Stimulated activated CD8-positive, alpha-beta memory T cell treated with anti-CD3 and anti-CD28 coated beads, Interleukin-15, amount 100 ng/mL, for 1 hour (primary cell): ENCODE data around the gene ACTR1A.
A peak's percentile ranks its signal among the peaks of the same experiment; 100 is the strongest.
"Not testable (repeated sequence)": the region's sequence is repeated elsewhere in the genome, so short reads cannot be mapped to it uniquely, and the experiment has no call there.

ENCODE experiments used
- DNase-seq: peaks from one replicate; pipeline ENCODE4 v3.0.0-alpha.2; 2020; ENCODE audit warnings: low read depth

Gene ACTR1A

DNA sequence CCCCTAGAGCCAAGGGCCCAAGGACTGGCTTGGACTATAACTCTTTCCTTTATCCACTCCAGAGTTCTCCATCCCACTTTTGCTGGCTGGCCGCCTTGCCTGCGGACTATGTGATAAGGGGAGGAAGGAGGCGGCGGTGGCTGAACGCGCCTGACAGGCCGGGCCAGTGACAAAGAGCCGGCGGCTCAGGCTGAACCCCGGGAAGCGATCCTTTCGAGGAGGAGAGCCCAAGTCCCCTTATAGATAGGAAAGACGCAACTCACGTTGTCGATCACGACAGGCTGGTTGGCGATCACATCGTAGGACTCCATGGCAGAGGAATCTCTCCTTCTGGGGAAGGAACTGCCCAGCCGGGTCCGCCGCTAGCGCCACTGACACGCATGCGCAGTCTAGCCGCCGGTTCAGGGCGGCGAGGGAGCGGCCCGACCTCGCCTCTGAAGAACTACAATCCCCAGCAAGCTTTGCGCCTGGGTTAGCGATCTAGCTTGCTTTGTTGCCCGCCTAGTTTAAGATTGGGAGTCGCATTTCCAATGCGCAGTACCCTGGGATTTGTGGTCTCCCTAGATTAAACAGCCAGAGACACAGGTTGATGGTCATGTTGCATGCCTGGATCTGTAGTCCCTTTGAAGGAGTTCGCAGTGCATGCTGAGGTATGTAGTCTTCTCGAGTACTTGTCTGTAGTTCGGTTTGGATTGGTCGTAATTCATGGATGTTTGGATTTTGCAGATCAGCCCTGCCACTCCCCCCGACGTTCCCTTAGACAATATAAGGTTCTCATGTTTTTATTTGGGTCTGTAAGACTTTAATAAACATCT, at the start of gene ACTR1A:
Gene ACTR1A (minus strand): TSS at position 376 of the 815 bp plus-strand sequence. CDS start 65 bp downstream, at position 311.
- DNase-seq: peak; percentile 89

DNA sequence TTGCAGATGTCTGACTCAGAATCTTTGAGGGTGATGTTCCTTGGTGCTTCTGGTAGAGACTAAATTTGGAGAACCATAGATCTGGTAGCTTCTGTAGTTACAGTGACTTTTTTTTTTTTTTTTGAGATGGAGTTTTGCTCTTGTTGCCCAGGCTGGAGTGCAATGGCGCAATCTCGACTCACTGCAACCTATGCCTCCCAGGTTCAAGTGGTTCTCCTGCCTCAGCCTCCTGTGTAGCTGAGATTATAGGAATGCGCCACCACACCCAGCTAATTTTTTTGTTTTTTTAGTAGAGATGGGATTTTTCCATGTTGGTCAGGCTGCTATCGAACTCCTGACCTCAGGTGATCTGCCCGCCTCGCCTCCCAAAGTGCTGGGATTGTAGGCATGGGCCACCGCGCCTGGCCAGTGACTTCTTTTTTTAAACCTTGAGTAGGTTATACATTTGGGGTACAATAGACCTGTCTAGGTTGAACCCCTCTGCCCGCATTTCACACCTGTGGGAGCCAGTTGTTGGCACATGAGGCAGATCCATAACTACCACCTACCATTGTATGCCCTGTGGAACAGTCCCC, 48.2 kb upstream of the ACTR1A start:
- no peak for DNase-seq

DNA sequence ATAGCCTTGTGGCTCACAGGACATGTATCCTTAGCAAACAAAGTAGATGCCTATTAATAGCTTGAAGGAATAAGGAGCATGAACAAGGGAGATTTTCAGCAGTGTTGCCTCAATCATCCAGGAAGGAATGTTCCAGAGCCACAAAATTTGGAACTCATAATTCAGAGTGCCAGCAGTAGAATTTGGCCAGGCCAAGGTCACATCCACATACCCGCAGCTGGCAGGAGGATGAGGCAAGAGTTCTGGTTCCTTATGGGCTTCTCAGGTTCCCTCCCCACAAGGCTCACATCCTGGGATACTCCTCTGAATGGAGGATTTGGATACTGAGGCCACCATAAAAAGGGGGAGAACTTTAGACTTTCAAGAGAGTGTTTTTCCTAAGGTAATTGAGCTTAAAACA, 47.0 kb upstream of the ACTR1A start:
- no peak for DNase-seq

DNA sequence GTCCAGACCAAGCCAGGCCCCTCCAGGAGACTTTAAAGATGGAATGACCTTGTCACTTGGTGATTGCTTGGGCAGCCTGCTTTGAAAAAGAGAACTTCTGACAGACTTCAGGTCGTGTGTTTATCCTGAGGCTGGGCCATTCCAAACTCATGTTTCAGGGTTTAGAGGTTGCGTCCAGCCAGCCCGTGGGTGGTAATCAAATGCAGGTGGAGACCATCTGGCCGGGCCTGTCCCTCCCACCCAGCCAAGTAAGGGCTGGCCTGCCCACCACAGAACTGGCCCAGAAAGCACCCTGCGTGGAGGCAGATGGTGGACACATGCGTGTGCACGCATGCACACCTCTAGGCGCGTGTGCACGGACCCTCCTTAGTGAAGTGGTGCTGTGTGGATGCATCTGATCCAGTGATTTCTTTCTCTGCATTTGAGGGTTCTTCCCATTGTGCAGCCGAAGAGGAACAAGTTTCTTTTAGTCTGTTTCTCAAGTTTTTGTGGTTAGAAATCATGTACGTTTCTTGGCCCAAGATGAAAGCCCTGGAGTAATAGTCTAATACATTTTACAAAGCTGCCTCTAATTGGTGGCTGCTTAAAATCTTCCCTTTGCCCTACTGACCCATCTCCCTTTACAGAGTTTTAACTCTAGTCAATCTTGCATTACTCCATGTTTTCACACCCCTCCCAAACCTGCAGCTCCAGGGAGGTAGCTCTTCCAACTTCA, 44.3 kb upstream of the ACTR1A start:
- no peak for DNase-seq

DNA sequence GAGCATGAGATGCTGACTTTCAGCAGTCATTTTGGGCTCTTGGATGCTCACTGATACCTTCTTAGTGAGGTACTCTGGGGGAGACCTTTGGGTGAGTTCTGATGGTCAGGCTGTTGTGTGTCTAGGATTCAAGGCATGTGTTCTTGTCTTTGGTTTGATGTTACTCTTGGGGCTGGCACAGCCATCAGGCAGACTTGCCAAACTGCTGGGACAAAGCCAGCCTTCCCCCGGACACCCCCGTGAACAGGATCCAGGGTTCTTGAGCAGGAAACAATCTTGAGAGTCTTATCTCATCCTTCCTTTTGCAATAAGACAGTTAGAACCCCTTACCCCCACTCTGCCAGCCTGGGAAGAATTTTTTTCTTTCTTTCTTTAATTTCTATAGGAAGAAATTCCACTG, 43.5 kb upstream of the ACTR1A start:
- no peak for DNase-seq

DNA sequence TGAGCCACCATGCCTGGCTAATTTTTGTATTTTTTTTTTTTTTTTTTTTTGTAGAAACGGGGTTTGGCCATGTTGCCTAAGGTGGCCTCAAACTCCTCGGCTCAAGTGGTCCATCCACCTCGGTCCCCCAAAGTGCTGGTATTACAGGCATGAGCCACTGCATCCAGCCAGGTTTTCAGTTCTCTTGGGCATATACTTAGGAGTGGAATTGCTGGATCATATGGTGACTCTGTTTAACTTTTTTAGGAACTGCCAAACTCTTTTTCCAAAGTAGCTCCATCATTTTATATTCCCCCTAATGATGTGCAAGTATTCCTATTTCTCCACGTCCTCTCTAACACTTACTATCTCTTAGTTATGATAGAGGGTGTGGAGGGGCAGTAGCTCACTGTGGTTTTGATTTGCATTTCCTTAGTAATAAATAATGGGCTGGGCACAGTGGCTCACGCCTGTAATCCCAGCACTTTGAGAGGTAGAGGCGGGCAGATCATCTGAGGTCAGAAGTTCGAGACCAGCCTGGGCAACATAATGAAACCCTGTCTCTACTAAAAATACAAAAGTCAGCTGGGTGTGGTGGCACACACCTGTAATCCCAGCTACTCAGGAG, 42.9 kb upstream of the ACTR1A start:
- no peak for DNase-seq

DNA sequence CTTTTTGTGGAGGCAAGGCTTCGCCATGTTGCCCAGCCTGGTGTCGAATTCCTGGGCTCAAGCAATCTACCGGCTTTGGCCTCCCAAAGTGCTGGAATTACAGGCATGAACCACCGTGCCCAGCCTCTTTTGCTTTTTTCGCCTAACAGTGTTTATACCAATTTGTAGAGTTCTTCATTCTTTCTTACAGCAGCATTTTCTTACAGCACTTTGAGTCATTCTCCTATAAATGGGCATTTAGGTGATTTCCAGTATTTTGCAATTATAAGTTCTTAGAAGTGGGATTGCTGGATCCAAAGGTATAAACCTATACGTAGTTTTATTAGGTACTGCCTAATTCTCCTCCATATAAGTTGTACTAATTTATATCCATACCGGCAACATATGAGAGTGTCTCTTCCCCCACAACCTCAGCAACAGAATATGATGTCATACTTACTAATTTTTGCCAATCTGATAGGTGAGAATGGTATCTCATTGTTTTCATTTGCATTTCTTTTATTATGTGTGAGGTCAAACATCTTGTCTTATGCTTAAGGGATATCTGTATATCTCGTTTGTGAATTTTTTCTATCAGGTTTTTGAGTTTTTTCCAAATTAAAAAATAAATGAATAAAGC, 40.4 kb upstream of the ACTR1A start:
- no peak for DNase-seq

DNA sequence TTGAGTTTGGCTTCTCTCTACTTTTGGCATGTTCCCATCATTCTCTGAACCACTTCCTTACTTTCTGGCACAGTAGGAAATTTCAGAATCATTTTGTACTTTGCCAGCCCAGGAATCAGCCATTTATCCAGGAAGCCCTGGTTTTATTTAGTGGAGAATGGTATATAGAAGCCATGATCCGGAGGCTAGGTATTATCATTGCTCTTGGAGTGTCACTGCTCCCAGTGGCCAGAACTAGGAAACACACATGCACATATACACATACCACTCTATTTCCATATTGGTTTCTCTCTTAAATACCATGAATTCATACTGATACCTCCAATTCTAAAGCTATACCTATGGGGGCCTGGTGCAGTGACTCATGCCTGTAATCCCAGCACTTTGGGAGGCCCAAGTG, 37.5 kb upstream of the ACTR1A start:
- no peak for DNase-seq

DNA sequence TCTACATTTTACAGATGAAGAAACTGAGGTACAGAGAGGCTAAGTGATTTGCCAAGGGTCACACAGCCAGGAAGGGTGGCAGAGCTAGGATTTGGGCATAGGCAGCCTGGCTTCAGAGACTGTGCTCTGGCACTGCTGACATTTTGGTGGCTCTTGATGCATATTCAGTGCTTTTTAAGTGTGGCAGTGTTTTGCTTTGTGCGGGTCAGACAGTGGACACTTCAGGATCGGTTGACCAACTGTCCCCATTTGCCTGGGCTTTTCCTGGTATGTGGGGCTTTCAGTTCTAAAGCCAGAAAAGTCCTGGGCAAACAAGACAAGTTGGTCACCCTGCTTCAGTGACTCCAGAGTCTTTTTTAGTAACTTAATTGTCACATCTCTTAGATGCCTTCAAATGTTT, 36.3 kb upstream of the ACTR1A start:
- DNase-seq: no peak

DNA sequence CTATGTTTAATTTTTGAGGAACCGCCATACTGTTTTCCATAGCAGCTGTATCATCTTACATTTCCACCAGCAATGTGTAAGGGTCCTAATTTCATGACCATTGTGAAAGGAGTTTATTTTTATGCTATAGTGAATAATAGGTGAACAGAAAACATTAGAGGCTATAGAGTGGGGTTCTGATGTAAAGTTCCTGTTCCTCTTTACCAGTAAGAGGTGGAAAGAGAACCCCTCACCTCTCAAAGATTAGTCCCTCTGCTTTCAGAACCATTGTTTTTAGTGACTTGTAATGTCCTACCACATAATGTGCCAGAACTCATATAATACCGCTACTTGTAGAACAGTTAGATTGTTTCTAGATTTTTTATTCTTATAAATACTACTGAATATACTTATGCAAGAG, 35.4 kb upstream of the ACTR1A start:
- no peak for DNase-seq

DNA sequence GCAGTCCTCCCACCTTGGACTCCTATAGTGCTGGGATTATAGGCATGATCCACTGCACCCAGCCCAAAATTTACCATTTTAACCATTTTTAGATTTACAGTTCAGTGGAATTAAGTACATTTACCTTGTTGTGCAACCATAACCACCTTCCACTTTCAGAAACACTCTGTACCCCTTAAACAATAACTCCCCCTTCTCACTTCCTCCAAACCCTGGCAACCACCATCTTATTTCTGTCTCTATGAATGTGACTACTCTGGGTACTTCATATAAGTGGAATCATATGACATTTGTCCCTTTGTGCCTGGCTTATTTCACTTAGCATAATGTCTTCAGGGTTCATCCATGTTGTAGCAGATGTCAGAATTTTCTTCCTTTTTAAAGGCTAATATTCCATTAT, 34.9 kb upstream of the ACTR1A start:
- no peak for DNase-seq

DNA sequence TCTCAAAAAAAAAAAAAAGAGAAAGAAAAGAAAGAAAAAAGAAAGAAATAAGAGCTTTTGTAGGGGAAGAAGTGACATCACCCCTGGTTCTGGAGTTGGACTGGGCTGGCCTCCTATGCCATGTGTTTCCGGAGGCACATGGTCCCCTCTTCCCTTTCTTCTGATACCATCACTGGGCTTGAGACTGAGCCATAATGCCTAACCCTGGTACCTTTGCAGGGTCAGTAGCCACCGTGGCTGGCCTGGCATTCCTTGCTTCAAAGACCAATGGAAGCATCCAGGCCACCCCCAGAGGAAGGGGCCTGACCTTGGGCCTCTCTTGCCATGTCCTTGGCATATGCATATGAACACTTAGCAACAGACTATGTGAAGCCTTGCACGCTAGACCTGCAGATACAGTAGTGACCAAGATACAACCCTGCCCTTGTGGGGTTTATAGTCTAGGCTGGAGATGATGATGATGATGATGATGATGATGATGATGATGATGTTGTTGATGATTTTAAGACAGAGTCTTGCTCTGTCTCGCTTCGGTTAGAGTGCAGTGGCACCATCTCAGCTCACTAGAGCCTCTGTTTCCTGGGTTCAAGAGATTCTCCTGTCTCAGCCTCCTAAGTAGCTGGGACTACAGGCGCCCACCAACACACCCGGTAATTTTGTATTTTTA, 33.1 kb upstream of the ACTR1A start:
- no peak for DNase-seq

DNA sequence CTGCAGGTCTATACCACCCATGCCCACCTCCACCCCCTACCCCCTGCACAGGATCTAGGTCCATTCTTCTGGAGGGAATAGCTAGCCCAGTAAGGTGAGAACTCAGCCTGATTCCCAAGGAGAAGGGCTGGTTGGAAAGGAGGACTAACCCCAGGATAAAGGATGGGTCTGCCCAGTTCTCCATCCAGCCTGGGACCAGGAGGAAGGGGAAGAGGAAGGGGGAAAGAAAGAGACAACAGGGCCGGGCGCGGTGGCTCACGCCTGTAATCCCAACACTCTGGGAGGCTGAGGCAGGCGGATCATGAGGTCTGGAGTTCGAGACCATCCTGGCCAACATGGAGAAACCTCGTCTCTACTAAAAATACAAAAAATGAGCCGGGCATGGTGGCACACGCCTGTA, 32.5 kb upstream of the ACTR1A start:
- not testable (repeated sequence) for DNase-seq

DNA sequence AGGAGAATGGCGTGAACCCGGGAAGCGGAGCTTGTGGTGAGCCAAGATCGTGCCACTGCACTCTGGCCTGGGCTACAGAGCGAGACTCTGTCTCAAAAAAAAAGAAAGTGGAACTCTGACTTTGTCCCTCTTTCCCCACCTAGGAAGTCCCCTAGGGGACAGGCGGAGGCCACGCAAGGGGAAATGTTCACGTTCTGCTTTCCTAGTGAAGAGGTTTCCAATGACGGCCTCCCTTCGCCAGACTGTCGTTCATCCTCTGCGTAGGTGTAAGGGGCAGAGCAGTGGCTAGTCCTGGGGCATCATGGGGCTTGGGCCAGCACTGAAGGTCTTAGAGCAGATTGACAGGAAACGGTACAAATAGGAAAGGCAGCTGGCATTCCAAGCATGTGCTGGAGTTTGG, 31.8 kb upstream of the ACTR1A start:
- DNase-seq: no peak

DNA sequence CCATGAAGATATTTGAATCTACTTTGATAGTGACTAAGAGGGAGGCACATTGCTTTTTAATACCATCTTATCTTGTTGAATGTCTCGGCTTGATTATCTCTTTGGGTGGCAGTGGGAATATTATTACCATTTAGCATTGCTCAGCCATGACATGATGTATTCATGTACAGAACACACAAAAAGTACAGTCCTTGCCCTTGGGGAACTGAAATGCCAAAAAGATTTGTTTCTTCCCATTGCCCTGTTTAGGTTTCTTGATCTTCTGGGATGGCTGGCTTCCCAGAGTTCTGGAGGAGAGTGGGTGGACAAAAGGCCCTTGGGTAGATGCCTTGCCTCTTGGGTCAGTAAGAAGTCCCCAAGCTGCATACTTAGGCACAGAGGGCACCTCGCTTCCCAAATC, 25.0 kb upstream of the ACTR1A start:
- DNase-seq: no peak

DNA sequence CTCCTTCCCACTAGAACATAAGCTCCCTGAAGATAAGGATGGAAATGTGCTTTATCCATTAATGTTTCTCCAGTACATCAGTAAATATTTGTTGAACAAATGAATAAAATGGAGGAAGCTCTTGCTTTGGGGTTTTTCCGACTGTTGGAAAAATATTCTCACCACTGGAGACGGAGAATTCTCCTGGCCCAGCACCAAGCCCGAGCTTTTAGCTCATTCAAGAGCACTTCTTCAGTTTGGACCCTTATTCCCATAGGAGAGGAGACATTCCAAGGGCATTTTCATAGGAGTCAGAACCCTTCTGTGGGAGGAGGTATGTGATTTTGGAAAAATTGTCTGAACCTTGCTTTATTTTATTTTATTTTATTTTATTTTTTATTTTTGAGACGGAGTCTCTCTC, 22.2 kb upstream of the ACTR1A start:
- DNase-seq: no peak

DNA sequence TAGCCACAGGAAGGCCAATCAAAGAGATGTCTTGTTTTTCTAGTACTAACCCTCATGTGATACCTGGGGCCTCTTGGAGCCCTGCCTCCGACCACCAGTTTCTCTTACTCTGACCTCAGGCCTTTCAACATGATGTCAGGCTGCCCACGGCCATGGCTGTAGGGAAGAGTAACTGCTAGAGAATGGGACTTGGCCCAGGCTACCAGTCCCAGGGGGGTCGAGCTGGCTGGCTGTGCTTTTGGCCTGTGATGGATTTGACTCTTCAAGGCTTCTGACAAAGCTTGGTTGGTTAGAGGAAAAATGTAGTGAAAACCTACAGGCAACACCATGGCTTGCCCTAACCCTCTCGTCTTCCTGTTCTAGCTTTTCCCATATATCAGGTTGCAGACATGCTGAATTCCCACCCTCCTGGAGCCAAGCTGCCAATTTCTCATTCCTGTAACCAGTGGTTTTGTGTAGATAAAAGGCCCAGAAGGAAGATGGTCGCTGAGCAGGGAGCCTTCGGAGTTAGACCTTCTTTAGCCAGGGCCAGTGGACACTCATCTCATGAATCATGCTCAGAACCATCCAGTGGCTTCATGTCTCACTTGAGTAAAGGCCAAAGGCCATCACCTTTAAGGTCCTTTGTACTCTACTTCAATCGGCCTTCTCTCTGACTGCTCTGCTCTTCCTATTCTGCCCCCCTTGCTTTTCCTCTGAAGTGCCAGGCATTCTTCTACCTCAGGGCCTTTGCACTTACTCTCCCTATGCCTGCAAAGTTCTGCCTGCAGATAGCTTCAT, 20.9 kb upstream of the ACTR1A start:
- no peak for DNase-seq

DNA sequence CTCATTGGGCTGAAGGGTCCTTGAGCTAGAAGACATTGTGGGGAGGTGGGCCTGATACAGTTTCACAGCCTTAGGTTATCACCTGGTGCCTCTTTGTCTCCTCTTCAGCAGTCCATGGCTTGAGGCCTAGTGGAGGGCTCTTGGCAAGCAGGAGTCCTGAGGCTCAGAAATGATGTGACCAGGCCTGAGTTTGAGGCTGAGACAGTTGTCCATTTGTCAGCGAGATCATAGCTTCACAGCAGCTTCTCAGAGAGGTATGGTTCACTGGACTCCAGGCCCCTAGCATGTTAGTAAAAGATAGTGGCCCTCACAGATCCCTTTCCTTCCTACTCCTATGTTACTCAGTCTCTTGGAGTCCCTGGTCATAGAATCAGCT, 20.4 kb upstream of the ACTR1A start:
- DNase-seq: no peak

DNA sequence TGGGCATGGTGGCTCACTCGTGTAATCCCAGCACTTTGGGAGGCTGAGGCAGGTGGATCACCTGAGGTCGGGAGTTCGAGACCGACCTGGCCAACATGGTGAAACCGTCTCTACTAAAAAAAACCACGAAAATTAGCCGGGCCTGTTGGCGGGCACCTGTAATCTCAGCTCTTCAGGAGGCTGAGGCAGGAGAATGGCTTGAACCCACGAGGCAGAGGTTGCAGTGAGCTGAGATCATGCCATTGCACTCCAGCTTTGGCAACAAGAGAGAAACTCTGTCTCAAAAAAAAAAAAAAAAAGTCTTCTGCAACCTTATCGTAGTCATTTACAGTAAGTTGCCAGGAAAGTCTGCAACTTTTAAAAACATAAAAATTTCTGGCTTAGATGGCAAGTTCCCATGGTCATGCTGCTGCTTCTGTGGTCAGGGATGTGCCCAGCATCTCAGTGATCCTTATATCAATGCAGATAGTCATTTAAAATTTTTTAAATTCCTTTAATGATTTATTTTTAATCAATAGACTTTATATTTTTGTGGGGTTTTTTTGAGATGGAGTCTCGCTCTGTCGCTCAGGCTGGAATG, 16.8 kb upstream of the ACTR1A start:
- no peak for DNase-seq

DNA sequence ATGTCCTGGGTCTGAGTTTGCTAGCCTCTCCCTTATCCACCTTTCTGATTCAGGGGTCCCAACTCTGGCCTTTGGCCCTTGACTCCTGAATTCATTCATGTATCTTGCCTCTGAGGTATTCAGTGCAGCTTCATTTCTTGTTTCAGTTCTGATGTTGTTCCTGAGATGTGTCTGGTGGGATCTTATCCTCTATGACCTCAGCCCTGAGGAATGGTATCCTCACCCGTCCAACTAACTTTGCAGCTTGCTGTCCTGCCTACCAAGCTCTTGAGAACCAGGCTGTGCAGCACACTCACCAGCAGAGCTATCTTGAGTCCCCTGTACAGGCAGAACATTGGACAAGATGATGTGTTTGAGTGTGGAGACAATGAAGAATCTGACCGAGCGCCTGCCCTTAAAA, 15.0 kb upstream of the ACTR1A start:
- DNase-seq: no peak

DNA sequence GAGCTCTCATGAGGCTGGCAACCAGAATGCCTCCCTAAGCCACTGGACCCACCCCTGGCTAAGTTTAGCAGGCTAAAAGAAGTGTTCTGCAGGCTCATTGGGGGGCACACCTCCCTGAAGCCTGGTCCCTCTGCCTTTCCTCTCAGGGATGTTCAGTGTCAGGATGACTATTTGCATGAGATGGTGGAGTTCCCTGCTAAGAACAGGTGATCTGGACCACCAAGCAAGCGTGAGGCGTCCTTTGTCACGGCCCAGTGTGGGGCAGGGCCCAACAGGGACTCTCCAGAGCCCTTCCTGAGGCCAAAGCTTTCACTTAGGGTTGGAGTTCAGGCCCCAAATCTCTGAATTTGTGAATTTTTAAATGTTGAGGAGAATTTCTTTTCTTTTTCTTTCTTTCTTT, 13.2 kb upstream of the ACTR1A start:
- DNase-seq: no peak
